GM19023 (cell line): Measurements from ENCODE around the gene KRTAP10-11.
"Not testable (repeated sequence)": the region's sequence is repeated elsewhere in the genome, so short reads cannot be mapped to it uniquely, and the experiment has no call there.

Source experiments
- ATAC-seq: cut with Tn5 transposase; IDR thresholded peaks from one replicate; pipeline ENCODE4 v1.9.1; 2021; ENCODE audit warnings: mild to moderate bottlenecking, moderate library complexity; ENCODE audit not compliant: unreplicated experiment

KRTAP10-11 gene

GRCh38 chr21:44661567-44661966 lies 15.4 kb downstream of the KRTAP10-11 start:
- ATAC-seq, result not testable (repeated sequence)

GRCh38 chr21:44664691-44665090 lies 18.5 kb downstream of the KRTAP10-11 start:
- ATAC-seq, result no peak

GRCh38 chr21:44666401-44667320 lies 20.4 kb downstream of the KRTAP10-11 start, which contains the start of gene KRTAP12-2:
TSS of gene KRTAP12-2 (minus strand) at chr21:44666927. CDS start at chr21:44666886, 41 bp downstream.
- no peak for ATAC-seq

GRCh38 chr21:44667612-44668011 lies 21.4 kb downstream of the KRTAP10-11 start:
- ATAC-seq, result no peak

- ATAC-seq, result no peak
These were observed 24.6 kb downstream of the KRTAP10-11 start for GRCh38 chr21:44670642-44671432.

- no peak for ATAC-seq
These were observed 25.7 kb downstream of the KRTAP10-11 start for GRCh38 chr21:44671911-44672310.

- ATAC-seq, result no peak
These were observed 31.7 kb downstream of the KRTAP10-11 start for GRCh38 chr21:44677881-44678280.

GRCh38 chr21:44681152-44681551 lies 34.9 kb downstream of the KRTAP10-11 start:
- ATAC-seq, result no peak

GRCh38 chr21:44681861-44682579 lies 35.8 kb downstream of the KRTAP10-11 start, which contains the start of gene KRTAP12-1:
TSS of gene KRTAP12-1 (minus strand) at chr21:44682163. CDS start at chr21:44682123, 40 bp downstream.
- ATAC-seq, result no peak

- no peak for ATAC-seq
These were observed 36.5 kb downstream of the KRTAP10-11 start for GRCh38 chr21:44682580-44683151.

GRCh38 chr21:44684077-44684476 lies 37.9 kb downstream of the KRTAP10-11 start:
- no peak for ATAC-seq

- no peak for ATAC-seq
These were observed 38.3 kb downstream of the KRTAP10-11 start for GRCh38 chr21:44684483-44684882.

GRCh38 chr21:44685050-44685449 lies 38.8 kb downstream of the KRTAP10-11 start:
- ATAC-seq, result not testable (repeated sequence)

- ATAC-seq, result no peak
These were observed 40.0 kb downstream of the KRTAP10-11 start for GRCh38 chr21:44686000-44686781.

- ATAC-seq, result no peak
These were observed 40.8 kb downstream of the KRTAP10-11 start for GRCh38 chr21:44686843-44687561.

- ATAC-seq, result no peak
These were observed 41.5 kb downstream of the KRTAP10-11 start for GRCh38 chr21:44687671-44688070.

GRCh38 chr21:44689740-44690139 lies 43.5 kb downstream of the KRTAP10-11 start:
- not testable (repeated sequence) for ATAC-seq

GRCh38 chr21:44691686-44692085 lies 45.5 kb downstream of the KRTAP10-11 start:
- ATAC-seq, result no peak
